HEK293T (cell line): ENCODE data around the gene ZNF521.

Source experiments
- ARNT ChIP-seq: fragments of 450-650 bp; IDR thresholded peaks from 2 replicates; pipeline ENCODE4 v1.6.1; 2017; ENCODE audit warnings: mild to moderate bottlenecking
- BHLHE40 ChIP-seq: fragments of 450-650 bp; IDR thresholded peaks from 2 replicates; pipeline ENCODE4 v1.6.1; 2016; ENCODE audit warnings: mild to moderate bottlenecking, moderate library complexity, borderline replicate concordance
- ELF4 ChIP-seq: fragments of 450-650 bp; IDR thresholded peaks from 2 replicates; pipeline ENCODE4 v1.6.1; 2017; ENCODE audit warnings: antibody characterized with exemption
- FOXA1 ChIP-seq: fragments of 450-650 bp; IDR thresholded peaks from 2 replicates; pipeline ENCODE4 v1.6.1; 2016; ENCODE audit warnings: mild to moderate bottlenecking
- FOXK2 ChIP-seq: fragments of 450-650 bp; IDR thresholded peaks from 2 replicates; pipeline ENCODE4 v1.6.1; 2016; ENCODE audit warnings: mild to moderate bottlenecking
- HDGF ChIP-seq: fragments of 450-650 bp; IDR thresholded peaks from 2 replicates; pipeline ENCODE4 v1.6.1; 2017; ENCODE audit warnings: antibody characterized with exemption, borderline replicate concordance
- LEF1 ChIP-seq: fragments of 450-650 bp; IDR thresholded peaks from 2 replicates; pipeline ENCODE4 v1.6.1; 2017; ENCODE audit warnings: mild to moderate bottlenecking, borderline replicate concordance
- NFRKB ChIP-seq: fragments of 450-650 bp; IDR thresholded peaks from 2 replicates; pipeline ENCODE4 v1.6.1; 2016; ENCODE audit warnings: mild to moderate bottlenecking, moderate library complexity
- SUZ12 ChIP-seq: fragments of 450-650 bp; IDR thresholded peaks from 2 replicates; pipeline ENCODE4 v1.6.1; 2016; ENCODE audit warnings: mild to moderate bottlenecking
- ZNF384 ChIP-seq: fragments of 450-650 bp; IDR thresholded peaks from 2 replicates; pipeline ENCODE4 v1.6.1; 2016
- TF ChIP-seq, protein P1 (sequence below): fragments of 450-650 bp; IDR thresholded peaks from 2 replicates; pipeline ENCODE4 v1.6.1; 2016

DNA sequence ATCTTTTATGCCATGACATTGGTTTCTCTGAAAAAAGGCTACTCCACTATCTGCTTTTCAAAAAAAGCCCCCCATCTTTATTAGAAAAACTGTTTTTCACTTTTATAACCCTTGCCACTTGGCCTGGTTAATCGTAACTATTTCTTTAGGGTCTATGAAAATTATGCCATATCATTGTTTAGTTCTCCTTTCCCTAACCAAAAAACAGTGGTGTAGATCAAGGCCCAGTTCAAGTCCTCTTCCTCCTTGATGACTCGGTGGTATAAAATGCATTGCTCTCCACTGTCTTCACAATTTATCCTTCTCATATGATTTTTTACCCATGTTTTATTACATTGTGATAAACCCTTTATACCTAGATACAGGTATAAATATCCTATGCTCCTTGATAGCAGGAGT, 205.5 kb downstream of the ZNF521 start:
- no peak for TF ChIP-seq HDGF
- TF ChIP-seq, protein P1, sequence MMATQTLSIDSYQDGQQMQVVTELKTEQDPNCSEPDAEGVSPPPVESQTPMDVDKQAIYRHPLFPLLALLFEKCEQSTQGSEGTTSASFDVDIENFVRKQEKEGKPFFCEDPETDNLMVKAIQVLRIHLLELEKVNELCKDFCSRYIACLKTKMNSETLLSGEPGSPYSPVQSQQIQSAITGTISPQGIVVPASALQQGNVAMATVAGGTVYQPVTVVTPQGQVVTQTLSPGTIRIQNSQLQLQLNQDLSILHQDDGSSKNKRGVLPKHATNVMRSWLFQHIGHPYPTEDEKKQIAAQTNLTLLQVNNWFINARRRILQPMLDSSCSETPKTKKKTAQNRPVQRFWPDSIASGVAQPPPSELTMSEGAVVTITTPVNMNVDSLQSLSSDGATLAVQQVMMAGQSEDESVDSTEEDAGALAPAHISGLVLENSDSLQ, result no peak
- TF ChIP-seq BHLHE40, result no peak
- TF ChIP-seq ARNT, result no peak
- no peak for TF ChIP-seq ZNF384
- TF ChIP-seq FOXK2, result no peak
- TF ChIP-seq LEF1, result no peak
- no peak for TF ChIP-seq SUZ12
- no peak for TF ChIP-seq ELF4
- no peak for TF ChIP-seq NFRKB
- no peak for TF ChIP-seq FOXA1
